Esophagus muscularis mucosa (tissue), 4 donors: ENCODE data around the gene KANSL1.

Source experiments
- CTCF ChIP-seq, 3 experiments: fragments of 200-600 bp in 2 of 3; fragments of 450-650 bp in 1 of 3; sonication (generic) in 2 of 3; IDR thresholded peaks; one replicate each; pipeline ENCODE4 v1.5.1; 2017 to 2019; ENCODE audit warnings: antibody characterized with exemption in 3 of 3, mild to moderate bottlenecking in 2 of 3, moderate library complexity in 1 of 3
- EP300 ChIP-seq: sonication (generic); formaldehyde crosslinking; IDR thresholded peaks from one replicate; pipeline ENCODE4 v1.6.1; 2017; ENCODE audit warnings: antibody characterized with exemption
- POLR2A ChIP-seq: fragments of 450-650 bp; IDR thresholded peaks from one replicate; pipeline ENCODE4 v1.6.1; 2017; ENCODE audit warnings: antibody characterized with exemption, moderate library complexity, mild to moderate bottlenecking, low read depth
- POLR2AphosphoS5 ChIP-seq, 2 donors: sonication (generic); formaldehyde crosslinking; IDR thresholded peaks; one replicate each; pipeline ENCODE4 v1.6.1; 2017; ENCODE audit warnings: antibody characterized with exemption in 2 of 2

- TF ChIP-seq CTCF (IDR thresholded peaks at IDR 0.05) (no peak), EP300 (no peak), POLR2A (no peak), POLR2AphosphoS5 (IDR thresholded peaks at IDR 0.05) (no peak)
Observed at GRCh38 chr17:46027976-46028325, 165.3 kb downstream of the KANSL1 start.
